Peyer's patch (tissue), 4 donors: ENCODE data around the gene USP32.

Source experiments
- CTCF ChIP-seq, 6 experiments: fragments of 450-650 bp in 4 of 6; fragments of 200-600 bp in 2 of 6; sonication (generic) in 1 of 6; IDR thresholded peaks; one replicate each; pipeline ENCODE4 v1.5.1; 2017 to 2019; ENCODE audit warnings: antibody characterized with exemption in 6 of 6, mild to moderate bottlenecking in 3 of 6, moderate library complexity in 1 of 6
- POLR2A ChIP-seq, 2 donors: fragments of 450-650 bp; IDR thresholded peaks; one replicate each; pipeline ENCODE4 v1.5.1; 2017; ENCODE audit warnings: antibody characterized with exemption in 2 of 2, mild to moderate bottlenecking in 2 of 2, moderate library complexity in 2 of 2

GRCh38 chr17:60355663-60356594 is 36.0 kb downstream of the USP32 start:
- TF ChIP-seq CTCF (IDR thresholded peaks at IDR 0.05) (no peak), POLR2A (IDR thresholded peaks at IDR 0.05) (no peak)
